Keratinocyte (primary cell): ENCODE results near the gene KIF21A. TPM values are rescaled to one million over a fixed set of nuclear protein-coding genes. Genes with fewer than 3 reads are reported as not detected.

Experiments
- DNase-seq: peaks from one replicate; pipeline ENCODE4 v3.0.0-alpha.2; 2011; ENCODE audit warnings: low read depth, missing footprints, low spot score
- FAIRE-seq: peaks from 2 replicates; lab custom pipeline; 2011; peaks lifted over from hg19 to GRCh38; lab: Jason Lieb, UNC
- H2AFZ ChIP-seq: 2 replicates; pipeline ENCODE4 v1.6.0; 2012; ENCODE audit warnings: low read length, control low read depth, inconsistent platforms; ENCODE audit not compliant: control insufficient read depth
- H3K27ac ChIP-seq: 2 replicates; pipeline ENCODE4 v1.5.1; 2011; ENCODE audit warnings: low read length; ENCODE audit not compliant: control insufficient read depth, insufficient read depth
- H3K27me3 ChIP-seq: 3 replicates; pipeline ENCODE4 v1.6.0; 2011; ENCODE audit warnings: low read length; ENCODE audit not compliant: control insufficient read depth, insufficient read depth; ENCODE audit errors: extremely low read depth
- H3K36me3 ChIP-seq, 2 experiments: 2 replicates in 1 of 2; 3 replicates in 1 of 2; pipeline ENCODE4 v1.5.1; 2011; ENCODE audit warnings: low read length in 2 of 2, mild to moderate bottlenecking in 1 of 2; ENCODE audit not compliant: control insufficient read depth in 2 of 2, insufficient read depth in 2 of 2; ENCODE audit errors: extremely low read depth in 1 of 2
- H3K4me1 ChIP-seq: 3 replicates; pipeline ENCODE4 v1.5.1; 2011; ENCODE audit warnings: low read length; ENCODE audit not compliant: control insufficient read depth, insufficient read depth; ENCODE audit errors: extremely low read depth
- H3K4me2 ChIP-seq: 3 replicates; pipeline ENCODE4 v1.6.0; 2011; ENCODE audit warnings: low read depth, low read length; ENCODE audit not compliant: control insufficient read depth, insufficient read depth; ENCODE audit errors: extremely low read depth
- H3K4me3 ChIP-seq, 3 experiments: fragments of 200-600 bp in 1 of 3; sonication (generic) in 1 of 3; 2 replicates in 2 of 3; 3 replicates in 1 of 3; pipeline ENCODE4 v1.5.1; 2011 to 2016; ENCODE audit warnings: low read length in 3 of 3, mild to moderate bottlenecking in 3 of 3, control low read depth in 2 of 3, inconsistent platforms in 1 of 3, low read depth in 1 of 3, mixed read lengths in 1 of 3, mixed run types in 1 of 3, moderate library complexity in 1 of 3; ENCODE audit not compliant: control insufficient read depth in 2 of 3, insufficient read depth in 2 of 3; ENCODE audit errors: extremely low read depth in 1 of 3
- H3K79me2 ChIP-seq: 2 replicates; pipeline ENCODE4 v1.6.0; 2012; ENCODE audit warnings: low read length; ENCODE audit not compliant: control insufficient read depth, insufficient read depth
- H3K9ac ChIP-seq: 3 replicates; pipeline ENCODE4 v1.6.0; 2011; ENCODE audit warnings: low read length; ENCODE audit not compliant: control insufficient read depth, insufficient read depth; ENCODE audit errors: extremely low read depth
- H3K9me1 ChIP-seq: 3 replicates; pipeline ENCODE4 v1.6.0; 2011; ENCODE audit warnings: low read length; ENCODE audit not compliant: control insufficient read depth, insufficient read depth; ENCODE audit errors: extremely low read depth
- H3K9me3 ChIP-seq: 2 replicates; pipeline ENCODE4 v1.5.1; 2012; ENCODE audit warnings: low read depth, low read length; ENCODE audit not compliant: control insufficient read depth
- H4K20me1 ChIP-seq: 3 replicates; pipeline ENCODE4 v1.6.0; 2011; ENCODE audit warnings: low read length; ENCODE audit not compliant: control insufficient read depth, insufficient read depth; ENCODE audit errors: extremely low read depth
- EZH2 ChIP-seq: IDR thresholded peaks from one replicate; pipeline ENCODE4 v1.6.1; 2012; ENCODE audit warnings: inconsistent platforms, mild to moderate bottlenecking, low read length, moderate library complexity
- dilution Hi-C: fragments of 300-500 bp; cut with MboI; formaldehyde crosslinking; loops from one replicate; pipeline ENCODE4 v1.7.0; 2020; ENCODE audit warnings: low sequenced_read_pairs; ENCODE audit not compliant: extremely low pct_ligation_motif_present
- polyA plus RNA-seq, 5 experiments: library from polyadenylated mRNA; depleted of rRNA in 3 of 5; stranded (reverse) in 3 of 5; stranded (forward) in 1 of 5; unstranded in 1 of 5; fragments of >200 nt; gene quantifications; 1 replicate in 1 of 5; 2 replicates in 3 of 5; 3 replicates in 1 of 5; pipeline versions ENCODE4 v1.2.1 to v1.2.3, GENCODE V29; 2011 to 2012; ENCODE audit warnings: missing spikeins in 2 of 5, low read depth in 1 of 5, low replicate concordance in 1 of 5
- TF ChIP-seq, protein P1 (sequence below), 3 experiments: IDR thresholded peaks in 1 of 3; conservative IDR thresholded peaks in 1 of 3; optimal IDR thresholded peaks in 1 of 3; 2 replicates in 2 of 3; 3 replicates in 1 of 3; pipeline versions ENCODE3 to v1.5.1; 2011; ENCODE audit warnings: low read length in 3 of 3, mild to moderate bottlenecking in 3 of 3, moderate library complexity in 2 of 3, control low read depth in 1 of 3, inconsistent platforms in 1 of 3; ENCODE audit not compliant: insufficient read depth in 2 of 3; ENCODE audit errors: extremely low read depth in 1 of 3

The KIF21A gene
- polyA plus RNA-seq, 1 donor (not counting 4 experiments of a cell fraction or from before 2014, with no cell fraction given): 27.5 TPM

DNA sequence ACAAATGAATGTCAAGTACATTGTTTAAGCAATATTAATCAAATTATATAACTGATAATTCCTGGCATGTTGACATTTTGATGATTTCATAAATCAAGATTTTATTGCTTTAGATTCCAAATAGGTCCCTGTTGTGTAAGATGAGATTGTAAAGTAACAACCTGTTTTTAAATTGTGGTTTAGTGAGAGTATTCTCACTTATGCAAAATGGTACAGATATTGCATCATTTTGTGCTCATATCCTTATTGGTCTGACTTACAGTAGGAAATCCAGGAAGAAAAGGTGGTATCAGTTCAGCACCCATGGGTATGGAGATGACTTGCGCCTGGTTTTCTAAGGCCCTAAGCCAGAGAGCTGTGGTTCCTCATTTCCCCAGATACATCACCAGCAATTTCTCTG, 165.5 kb downstream of the KIF21A start:
- dilution Hi-C loops: no loop called here
- no peak for FAIRE-seq

DNA sequence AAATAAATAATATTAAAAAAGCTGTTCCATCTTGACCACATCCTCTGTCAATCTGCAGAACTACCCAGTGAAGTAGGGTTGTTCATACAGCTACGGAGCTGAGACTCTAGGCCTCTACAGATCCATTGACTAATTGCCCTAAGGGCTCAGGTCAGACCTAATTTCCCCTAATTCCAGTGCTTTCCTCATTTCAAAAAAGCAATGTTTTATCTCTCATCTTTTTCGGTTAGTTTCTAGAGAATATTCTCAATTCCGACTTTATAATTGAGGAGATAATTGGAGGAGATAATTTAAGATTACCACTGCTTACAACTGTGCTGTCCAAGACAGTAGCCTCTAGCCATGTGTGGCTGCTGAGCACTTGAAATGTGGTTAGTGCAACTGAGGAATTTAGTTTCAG, 167.1 kb downstream of the KIF21A start:
- TF ChIP-seq, protein P1, sequence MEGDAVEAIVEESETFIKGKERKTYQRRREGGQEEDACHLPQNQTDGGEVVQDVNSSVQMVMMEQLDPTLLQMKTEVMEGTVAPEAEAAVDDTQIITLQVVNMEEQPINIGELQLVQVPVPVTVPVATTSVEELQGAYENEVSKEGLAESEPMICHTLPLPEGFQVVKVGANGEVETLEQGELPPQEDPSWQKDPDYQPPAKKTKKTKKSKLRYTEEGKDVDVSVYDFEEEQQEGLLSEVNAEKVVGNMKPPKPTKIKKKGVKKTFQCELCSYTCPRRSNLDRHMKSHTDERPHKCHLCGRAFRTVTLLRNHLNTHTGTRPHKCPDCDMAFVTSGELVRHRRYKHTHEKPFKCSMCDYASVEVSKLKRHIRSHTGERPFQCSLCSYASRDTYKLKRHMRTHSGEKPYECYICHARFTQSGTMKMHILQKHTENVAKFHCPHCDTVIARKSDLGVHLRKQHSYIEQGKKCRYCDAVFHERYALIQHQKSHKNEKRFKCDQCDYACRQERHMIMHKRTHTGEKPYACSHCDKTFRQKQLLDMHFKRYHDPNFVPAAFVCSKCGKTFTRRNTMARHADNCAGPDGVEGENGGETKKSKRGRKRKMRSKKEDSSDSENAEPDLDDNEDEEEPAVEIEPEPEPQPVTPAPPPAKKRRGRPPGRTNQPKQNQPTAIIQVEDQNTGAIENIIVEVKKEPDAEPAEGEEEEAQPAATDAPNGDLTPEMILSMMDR (optimal IDR thresholded peaks at IDR 0.05 in 1 of 3, IDR thresholded peaks at IDR 0.05 in 1 of 3, conservative IDR thresholded peaks at IDR 0.05 in 1 of 3; ENCODE audit: extremely low read depth in 1 of 3, insufficient read depth in 2 of 3, low read length in 3 of 3): no peak
- no peak for TF ChIP-seq EZH2
- no peak overlapping the region for H3K9ac ChIP-seq
- no peaks in the 10 kb centered on the region for H3K36me3 ChIP-seq
- no peaks in the 10 kb centered on the region for H3K27me3 ChIP-seq
- H3K27ac ChIP-seq: no peak overlapping the region
- H3K4me1 ChIP-seq: no peaks in the 10 kb centered on the region
- H4K20me1 ChIP-seq: no peaks in the 10 kb centered on the region
- no peaks in the 10 kb centered on the region for H3K9me3 ChIP-seq
- no peak for DNase-seq
- dilution Hi-C loops: no loop called here
- no peak overlapping the region for H3K4me3 ChIP-seq
- no peaks in the 10 kb centered on the region for H3K79me2 ChIP-seq
- H3K9me1 ChIP-seq: no peaks in the 10 kb centered on the region
- no peak overlapping the region for H2AFZ ChIP-seq
- H3K4me2 ChIP-seq: no peak overlapping the region
- FAIRE-seq: no peak

More for the DNA sequence above, 165.5 kb downstream of the KIF21A start:
- no peaks in the 10 kb centered on the region for H4K20me1 ChIP-seq
- H3K4me3 ChIP-seq: no peak overlapping the region
- H3K9me1 ChIP-seq: no peaks in the 10 kb centered on the region
- DNase-seq: no peak
- H3K9me3 ChIP-seq: no peaks in the 10 kb centered on the region
- no peaks in the 10 kb centered on the region for H3K79me2 ChIP-seq
- no peaks in the 10 kb centered on the region for H3K4me1 ChIP-seq
- H2AFZ ChIP-seq: no peak overlapping the region
- H3K27me3 ChIP-seq: no peaks in the 10 kb centered on the region
- no peak overlapping the region for H3K9ac ChIP-seq
- no peak overlapping the region for H3K27ac ChIP-seq
- TF ChIP-seq, protein P1 (optimal IDR thresholded peaks at IDR 0.05 in 1 of 3, IDR thresholded peaks at IDR 0.05 in 1 of 3, conservative IDR thresholded peaks at IDR 0.05 in 1 of 3; ENCODE audit: extremely low read depth in 1 of 3, insufficient read depth in 2 of 3, low read length in 3 of 3): no peak
- TF ChIP-seq EZH2: no peak
- H3K4me2 ChIP-seq: no peak overlapping the region
- no peaks in the 10 kb centered on the region for H3K36me3 ChIP-seq
